C4-2B (cell line): ENCODE data around the gene SPHKAP.

ENCODE experiments used
- CTCF ChIP-seq: fragments of 450-650 bp; conservative IDR thresholded peaks from 2 replicates; pipeline ENCODE4 v1.5.1; 2017; ENCODE audit warnings: mild to moderate bottlenecking
- ZFX ChIP-seq: fragments of 450-650 bp; IDR thresholded peaks from 2 replicates; pipeline ENCODE4 v1.6.1; 2017

- TF ChIP-seq CTCF, result no peak
- no peak for TF ChIP-seq ZFX
Observed at GRCh38 chr2:228083131-228083530, 98.4 kb downstream of the SPHKAP start.
